Transverse colon (tissue), 4 donors: ENCODE results near the gene TWNK. TPM values are rescaled to one million over a fixed set of nuclear protein-coding genes. Genes with fewer than 3 reads are reported as not detected.

Source experiments
- DNase-seq: peaks from one replicate; pipeline ENCODE4 v3.0.0-alpha.2; 2019
- H3K27ac ChIP-seq, 4 donors: fragments of 200-600 bp; sonication (generic); 2 replicates each; pipeline ENCODE4 v1.5.1; 2016 to 2018; ENCODE audit warnings: inconsistent platforms in 4 of 4
- H3K27me3 ChIP-seq: fragments of 200-600 bp; sonication (generic); 2 replicates; pipeline ENCODE4 v1.5.1; 2017; ENCODE audit warnings: inconsistent platforms
- H3K36me3 ChIP-seq, 4 donors: fragments of 200-600 bp; sonication (generic); 2 replicates each; pipeline ENCODE4 v1.5.1; 2017 to 2019; ENCODE audit warnings: inconsistent platforms in 4 of 4
- H3K4me1 ChIP-seq, 4 donors: fragments of 200-600 bp; sonication (generic); 2 replicates each; pipeline ENCODE4 v1.5.1; 2017 to 2020; ENCODE audit warnings: inconsistent platforms in 4 of 4
- H3K4me3 ChIP-seq, 4 donors: fragments of 200-600 bp; sonication (generic); 1 replicate in 1 of 4; 2 replicates in 3 of 4; pipeline versions ENCODE4 v1.5.1 to v1.6.1; 2017 to 2019; ENCODE audit warnings: inconsistent platforms in 4 of 4
- H3K9me3 ChIP-seq, 2 donors: fragments of 200-600 bp; sonication (generic); 2 replicates each; pipeline ENCODE4 v1.5.1; 2017 to 2019; ENCODE audit warnings: inconsistent platforms in 2 of 2
- CTCF ChIP-seq, 5 experiments: fragments of 200-600 bp in 3 of 5; fragments of 450-650 bp in 2 of 5; sonication (generic) in 3 of 5; IDR thresholded peaks; 1 replicate in 2 of 5; 2 replicates in 3 of 5; pipeline ENCODE4 v1.5.1; 2016 to 2017; ENCODE audit warnings: antibody characterized with exemption in 5 of 5, inconsistent platforms in 3 of 5, mild to moderate bottlenecking in 2 of 5, moderate library complexity in 1 of 5
- EP300 ChIP-seq: sonication (generic); formaldehyde crosslinking; IDR thresholded peaks from one replicate; pipeline ENCODE4 v1.6.1; 2017; ENCODE audit warnings: antibody characterized with exemption, low read depth
- POLR2A ChIP-seq: fragments of 450-650 bp; IDR thresholded peaks from one replicate; pipeline ENCODE4 v1.6.1; 2016; ENCODE audit warnings: antibody characterized with exemption, mild to moderate bottlenecking, moderate library complexity
- POLR2AphosphoS5 ChIP-seq, 3 donors: sonication (generic); formaldehyde crosslinking; IDR thresholded peaks; one replicate each; pipeline ENCODE4 v1.6.1; 2016; ENCODE audit warnings: antibody characterized with exemption in 3 of 3
- WGBS, 2 donors: methylation state at CpG; one replicate each; pipeline ENCODE4 v1.1.5; 2018; ENCODE audit warnings: low coverage in 1 of 2; 5-methylcytosine and 5-hydroxymethylcytosine counted together
- in situ Hi-C, 4 donors: fragments of 200-750 bp; cut with MboI; loops; one replicate each; pipeline versions ENCODE4 v1.15.0 to v1.15.1; 2017; ENCODE audit warnings: low sequenced_read_pairs in 3 of 4, low pct_ligation_motif_present in 1 of 4, low pct_unique_long_range_greater_than_20kb in 1 of 4
- intact Hi-C: fragments of 100-400 bp; cut with DNase I; formaldehyde crosslinking; loops from one replicate; pipeline ENCODE4 v1.15.1; 2023; ENCODE audit warnings: low total_unique reads
- total RNA-seq, 4 donors: library from RNA; depleted of rRNA; stranded (reverse); fragments of >200 nt; gene quantifications; one replicate each; pipeline ENCODE4 v1.1.0, GENCODE V29; 2016

TWNK gene
- total RNA-seq, 4 donors from 2014 or later = 1.1 to 12.7 (median 3.3) TPM

GRCh38 chr10:101028446-101029337 is 41.3 kb downstream of the TWNK start:
- 65 to 67% methylated on average over 2 to 7 of the region's 7 CpGs for WGBS, 2 donors
- H3K4me3 ChIP-seq = no peak overlapping the region
- no peak for TF ChIP-seq CTCF (IDR thresholded peaks at IDR 0.05)
- TF ChIP-seq POLR2A = no peak
- TF ChIP-seq POLR2AphosphoS5 (IDR thresholded peaks at IDR 0.05) = no peak
- TF ChIP-seq EP300 = no peak
- in situ Hi-C loops = no loop called here
- H3K9me3 ChIP-seq = no peaks in the 10 kb centered on the region
- DNase-seq = no peak
- H3K27me3 ChIP-seq = no peaks in the 10 kb centered on the region
- H3K27ac ChIP-seq = no peak overlapping the region
- no peaks in the 10 kb centered on the region for H3K36me3 ChIP-seq
- H3K4me1 ChIP-seq = peaks cover 10 to 29% (median 20%) of the 10 kb centered on the region in 4 donors
- intact Hi-C loops = no loop called here

- H3K4me1 ChIP-seq = peaks cover 10 to 29% (median 20%) of the 10 kb centered on the region in 4 donors
- no peak overlapping the region for H3K4me3 ChIP-seq
- TF ChIP-seq EP300 (no peak), CTCF (IDR thresholded peaks at IDR 0.05) (no peak), POLR2A (no peak), POLR2AphosphoS5 (IDR thresholded peaks at IDR 0.05) (no peak)
- no peaks in the 10 kb centered on the region for H3K36me3 ChIP-seq
- no peak overlapping the region for H3K27ac ChIP-seq
- 82 to 92% methylated on average over 2 to 27 of the region's 27 CpGs for WGBS, 2 donors
- no peak for DNase-seq
- intact Hi-C loops = no loop called here
- H3K27me3 ChIP-seq = no peaks in the 10 kb centered on the region
- no peaks in the 10 kb centered on the region for H3K9me3 ChIP-seq
- in situ Hi-C loops = no loop called here
Measured at GRCh38 chr10:101029520-101030295, 42.4 kb downstream of the TWNK start.

GRCh38 chr10:101030496-101031127 is 43.3 kb downstream of the TWNK start:
- H3K36me3 ChIP-seq = no peaks in the 10 kb centered on the region
- peak overlapping the region in 3 of 4 donors; percentile 50 to 76 (median 54) for H3K4me3 ChIP-seq
- TF ChIP-seq POLR2AphosphoS5 (IDR thresholded peaks at IDR 0.05) (no peak), CTCF (IDR thresholded peaks at IDR 0.05) (no peak), EP300 (no peak), POLR2A (no peak)
- H3K4me1 ChIP-seq = peaks cover 10 to 29% (median 20%) of the 10 kb centered on the region in 4 donors
- intact Hi-C loops (no loop called here), in situ Hi-C loops (no loop called here)
- DNase-seq = no peak
- H3K9me3 ChIP-seq = no peaks in the 10 kb centered on the region
- 11% methylated on average over 18 of the region's 25 CpGs; no CpG with 5 or more reads in 1 of the 2 donors for WGBS, 2 donors
- peak overlapping the region; percentile 91 to 97 (median 95) for H3K27ac ChIP-seq
- no peaks in the 10 kb centered on the region for H3K27me3 ChIP-seq
